GM12891 (cell line): ENCODE results near the gene BCAP31.
"Not testable (repeated sequence)": the region's sequence is repeated elsewhere in the genome, so short reads cannot be mapped to it uniquely, and the experiment has no call there.

ENCODE experiments used
- DNase-seq: peaks from one replicate; pipeline ENCODE4 v3.0.0; 2011; ENCODE audit warnings: low spot score; ENCODE audit not compliant: insufficient read length
- FAIRE-seq: peaks from 2 replicates; lab custom pipeline; 2011; peaks lifted over from hg19 to GRCh38; lab: Jason Lieb, UNC
- PAX5 ChIP-seq: IDR thresholded peaks from 2 replicates; pipeline ENCODE4 v1.6.1; 2011; ENCODE audit warnings: low read length, moderate library complexity, mild to moderate bottlenecking; ENCODE audit not compliant: insufficient read depth, severe bottlenecking
- POLR2A ChIP-seq: IDR thresholded peaks from 2 replicates; pipeline ENCODE4 v1.6.1; 2011; ENCODE audit warnings: low read depth, low read length, control low read depth
- POLR2AphosphoS5 ChIP-seq: IDR thresholded peaks from 2 replicates; pipeline ENCODE4 v1.6.1; 2011; ENCODE audit warnings: low read depth, low read length, control low read depth
- POU2F2 ChIP-seq: IDR thresholded peaks from 2 replicates; pipeline ENCODE4 v1.6.1; 2011; ENCODE audit warnings: low read depth, mild to moderate bottlenecking, control low read depth, low read length, moderate library complexity
- SPI1 ChIP-seq: IDR thresholded peaks from 2 replicates; pipeline ENCODE4 v1.6.1; 2011; ENCODE audit warnings: low read depth, low read length, control low read depth
- TAF1 ChIP-seq: IDR thresholded peaks from 2 replicates; pipeline ENCODE4 v1.6.1; 2011; ENCODE audit warnings: low read depth, low read length, control low read depth

The BCAP31 gene

GRCh38 chrX:153731845-153732215 is 7.6 kb upstream of the BCAP31 start:
- TF ChIP-seq TAF1 (no peak), SPI1 (no peak), POLR2A (no peak), PAX5 (no peak), POU2F2 (no peak), POLR2AphosphoS5 (no peak)
- DNase-seq = no peak
- peak; percentile 64 for FAIRE-seq

GRCh38 chrX:153731117-153731844 is 7.1 kb upstream of the BCAP31 start:
- DNase-seq = no peak
- FAIRE-seq = peak; percentile 54

GRCh38 chrX:153730115-153730514 is 5.9 kb upstream of the BCAP31 start:
- DNase-seq, FAIRE-seq: not testable (repeated sequence)

More at GRCh38 chrX:153731117-153731844, 7.1 kb upstream of the BCAP31 start:
- TF ChIP-seq SPI1 (no peak), POLR2A (no peak), PAX5 (no peak), POU2F2 (no peak), POLR2AphosphoS5 (no peak)

GRCh38 chrX:153728951-153729631 is 4.9 kb upstream of the BCAP31 start:
- no peak for FAIRE-seq
- DNase-seq = no peak
- TF ChIP-seq TAF1 = no peak
- TF ChIP-seq SPI1 = no peak
- TF ChIP-seq POU2F2 = no peak
- TF ChIP-seq PAX5 = no peak
- TF ChIP-seq POLR2AphosphoS5 = no peak
- TF ChIP-seq POLR2A = no peak

GRCh38 chrX:153728095-153728494 is 3.9 kb upstream of the BCAP31 start:
- FAIRE-seq (no peak), DNase-seq (no peak)
- TF ChIP-seq POLR2A = no peak
- no peak for TF ChIP-seq POLR2AphosphoS5
- no peak for TF ChIP-seq SPI1
- no peak for TF ChIP-seq TAF1
- TF ChIP-seq POU2F2 = no peak
- TF ChIP-seq PAX5 = no peak

- DNase-seq (no peak), FAIRE-seq (peak; percentile 70)
- TF ChIP-seq TAF1 = no peak
- TF ChIP-seq SPI1 = no peak
- no peak for TF ChIP-seq POLR2A
- TF ChIP-seq PAX5 = no peak
- no peak for TF ChIP-seq POLR2AphosphoS5
- no peak for TF ChIP-seq POU2F2
Observed at GRCh38 chrX:153727123-153727931, 3.1 kb upstream of the BCAP31 start.

- no peak for TF ChIP-seq TAF1
- TF ChIP-seq SPI1 = peak; percentile 93
- no peak for TF ChIP-seq POU2F2
- FAIRE-seq = peak; percentile 99
- peak; percentile 70 for DNase-seq
Observed at GRCh38 chrX:153726286-153727122, 2.3 kb upstream of the BCAP31 start.

- no peak for TF ChIP-seq TAF1
- TF ChIP-seq PAX5 = no peak
- no peak for TF ChIP-seq POLR2AphosphoS5
- TF ChIP-seq SPI1 = no peak
- no peak for TF ChIP-seq POLR2A
- TF ChIP-seq POU2F2 = no peak
- DNase-seq = no peak
- no peak for FAIRE-seq
Observed at GRCh38 chrX:153725832-153726285, 1.7 kb upstream of the BCAP31 start.
